ENCODE results near the gene RPP14.

The RPP14 gene

GRCh38 chr3:58356054-58356453, 50.0 kb downstream of the RPP14 start:
- no peak for DNase-seq (ENCODE audit: low read depth)

- DNase-seq (ENCODE audit: low read depth), result no peak
These were observed 51.4 kb downstream of the RPP14 start for GRCh38 chr3:58357402-58357801.

- no peak for DNase-seq (ENCODE audit: low read depth)
These were observed 52.0 kb downstream of the RPP14 start for GRCh38 chr3:58358092-58358491.

- no peak for DNase-seq (ENCODE audit: low read depth)
These were observed 52.8 kb downstream of the RPP14 start for GRCh38 chr3:58358808-58359207.

GRCh38 chr3:58359621-58360020, 53.6 kb downstream of the RPP14 start:
- no peak for DNase-seq (ENCODE audit: low read depth)

GRCh38 chr3:58361866-58362265, 55.8 kb downstream of the RPP14 start:
- DNase-seq (ENCODE audit: low read depth), result no peak

- DNase-seq (ENCODE audit: low read depth), result no peak
These were observed 60.7 kb downstream of the RPP14 start for GRCh38 chr3:58366699-58367098.

GRCh38 chr3:58369038-58369437, 63.0 kb downstream of the RPP14 start:
- DNase-seq (ENCODE audit: low read depth), result no peak
